Measurements from ENCODE around the gene PPP1R37. TPM values are rescaled to one million over a fixed set of nuclear protein-coding genes. Genes with fewer than 3 reads are reported as not detected.

The PPP1R37 gene
- total and polyA plus RNA-seq, 2 of the 13 experiments (the other 11 are each of a cell fraction or from before 2014, with no cell fraction given): 9.0 to 14.3 TPM

DNA sequence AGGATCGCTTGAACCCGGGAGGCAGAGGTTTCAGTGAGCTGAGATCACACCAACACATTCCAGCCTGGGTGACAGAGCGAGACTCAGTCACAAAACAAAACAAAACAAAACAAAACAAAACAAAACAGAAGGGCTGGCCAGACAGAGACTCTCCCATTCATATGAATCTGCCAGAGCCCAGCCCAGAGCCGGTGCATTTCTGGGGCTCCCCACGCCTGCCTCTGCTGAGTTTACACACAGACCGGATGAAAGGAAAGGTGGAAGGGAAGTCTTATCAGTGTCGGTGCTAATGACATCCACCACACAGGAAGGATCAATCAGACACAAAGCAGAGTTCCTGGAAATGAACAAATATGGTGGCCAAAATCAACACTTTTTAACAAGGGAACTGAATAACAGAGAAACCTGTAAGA lies 78.2 kb downstream of the PPP1R37 start (continued):
- TF ChIP-seq, protein P1, sequence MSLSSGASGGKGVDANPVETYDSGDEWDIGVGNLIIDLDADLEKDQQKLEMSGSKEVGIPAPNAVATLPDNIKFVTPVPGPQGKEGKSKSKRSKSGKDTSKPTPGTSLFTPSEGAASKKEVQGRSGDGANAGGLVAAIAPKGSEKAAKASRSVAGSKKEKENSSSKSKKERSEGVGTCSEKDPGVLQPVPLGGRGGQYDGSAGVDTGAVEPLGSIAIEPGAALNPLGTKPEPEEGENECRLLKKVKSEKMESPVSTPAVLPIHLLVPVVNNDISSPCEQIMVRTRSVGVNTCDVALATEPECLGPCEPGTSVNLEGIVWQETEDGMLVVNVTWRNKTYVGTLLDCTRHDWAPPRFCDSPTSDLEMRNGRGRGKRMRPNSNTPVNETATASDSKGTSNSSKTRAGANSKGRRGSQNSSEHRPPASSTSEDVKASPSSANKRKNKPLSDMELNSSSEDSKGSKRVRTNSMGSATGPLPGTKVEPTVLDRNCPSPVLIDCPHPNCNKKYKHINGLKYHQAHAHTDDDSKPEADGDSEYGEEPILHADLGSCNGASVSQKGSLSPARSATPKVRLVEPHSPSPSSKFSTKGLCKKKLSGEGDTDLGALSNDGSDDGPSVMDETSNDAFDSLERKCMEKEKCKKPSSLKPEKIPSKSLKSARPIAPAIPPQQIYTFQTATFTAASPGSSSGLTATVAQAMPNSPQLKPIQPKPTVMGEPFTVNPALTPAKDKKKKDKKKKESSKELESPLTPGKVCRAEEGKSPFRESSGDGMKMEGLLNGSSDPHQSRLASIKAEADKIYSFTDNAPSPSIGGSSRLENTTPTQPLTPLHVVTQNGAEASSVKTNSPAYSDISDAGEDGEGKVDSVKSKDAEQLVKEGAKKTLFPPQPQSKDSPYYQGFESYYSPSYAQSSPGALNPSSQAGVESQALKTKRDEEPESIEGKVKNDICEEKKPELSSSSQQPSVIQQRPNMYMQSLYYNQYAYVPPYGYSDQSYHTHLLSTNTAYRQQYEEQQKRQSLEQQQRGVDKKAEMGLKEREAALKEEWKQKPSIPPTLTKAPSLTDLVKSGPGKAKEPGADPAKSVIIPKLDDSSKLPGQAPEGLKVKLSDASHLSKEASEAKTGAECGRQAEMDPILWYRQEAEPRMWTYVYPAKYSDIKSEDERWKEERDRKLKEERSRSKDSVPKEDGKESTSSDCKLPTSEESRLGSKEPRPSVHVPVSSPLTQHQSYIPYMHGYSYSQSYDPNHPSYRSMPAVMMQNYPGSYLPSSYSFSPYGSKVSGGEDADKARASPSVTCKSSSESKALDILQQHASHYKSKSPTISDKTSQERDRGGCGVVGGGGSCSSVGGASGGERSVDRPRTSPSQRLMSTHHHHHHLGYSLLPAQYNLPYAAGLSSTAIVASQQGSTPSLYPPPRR (CRISPR knock-in tag; IDR thresholded peaks at IDR 0.05; ENCODE audit: borderline replicate concordance): peak; percentile 64; the same call in 1 of the 2 replicates
- TF ChIP-seq POGZ (CRISPR knock-in tag; IDR thresholded peaks at IDR 0.05) (no peak), ZNF451 (CRISPR knock-in tag; IDR thresholded peaks at IDR 0.05) (no peak), TCF7 (IDR thresholded peaks at IDR 0.05; ENCODE audit: low read depth) (peak; percentile 85), GABPB1 (CRISPR knock-in tag; IDR thresholded peaks at IDR 0.05) (no peak), ZNF556 (CRISPR knock-in tag; IDR thresholded peaks at IDR 0.05; ENCODE audit: borderline replicate concordance) (no peak), ZNF292 (CRISPR knock-in tag; IDR thresholded peaks at IDR 0.05; ENCODE audit: borderline replicate concordance, low read depth) (no peak), GATAD2A (CRISPR knock-in tag; IDR thresholded peaks at IDR 0.05) (peak; percentile 26; the same call in 1 of the 2 replicates), SNAI1 (CRISPR knock-in tag; IDR thresholded peaks at IDR 0.05; ENCODE audit: borderline replicate concordance) (no peak), U2AF1 (optimal IDR thresholded peaks at IDR 0.05; ENCODE audit: low read depth, low read length) (no peak), ZNF367 (CRISPR knock-in tag; IDR thresholded peaks at IDR 0.05; ENCODE audit: borderline replicate concordance) (no peak)
- TF ChIP-seq, protein P2, sequence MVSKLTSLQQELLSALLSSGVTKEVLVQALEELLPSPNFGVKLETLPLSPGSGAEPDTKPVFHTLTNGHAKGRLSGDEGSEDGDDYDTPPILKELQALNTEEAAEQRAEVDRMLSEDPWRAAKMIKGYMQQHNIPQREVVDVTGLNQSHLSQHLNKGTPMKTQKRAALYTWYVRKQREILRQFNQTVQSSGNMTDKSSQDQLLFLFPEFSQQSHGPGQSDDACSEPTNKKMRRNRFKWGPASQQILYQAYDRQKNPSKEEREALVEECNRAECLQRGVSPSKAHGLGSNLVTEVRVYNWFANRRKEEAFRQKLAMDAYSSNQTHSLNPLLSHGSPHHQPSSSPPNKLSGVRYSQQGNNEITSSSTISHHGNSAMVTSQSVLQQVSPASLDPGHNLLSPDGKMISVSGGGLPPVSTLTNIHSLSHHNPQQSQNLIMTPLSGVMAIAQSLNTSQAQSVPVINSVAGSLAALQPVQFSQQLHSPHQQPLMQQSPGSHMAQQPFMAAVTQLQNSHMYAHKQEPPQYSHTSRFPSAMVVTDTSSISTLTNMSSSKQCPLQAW (CRISPR knock-in tag; IDR thresholded peaks at IDR 0.05): no peak
- TF ChIP-seq, protein P3, sequence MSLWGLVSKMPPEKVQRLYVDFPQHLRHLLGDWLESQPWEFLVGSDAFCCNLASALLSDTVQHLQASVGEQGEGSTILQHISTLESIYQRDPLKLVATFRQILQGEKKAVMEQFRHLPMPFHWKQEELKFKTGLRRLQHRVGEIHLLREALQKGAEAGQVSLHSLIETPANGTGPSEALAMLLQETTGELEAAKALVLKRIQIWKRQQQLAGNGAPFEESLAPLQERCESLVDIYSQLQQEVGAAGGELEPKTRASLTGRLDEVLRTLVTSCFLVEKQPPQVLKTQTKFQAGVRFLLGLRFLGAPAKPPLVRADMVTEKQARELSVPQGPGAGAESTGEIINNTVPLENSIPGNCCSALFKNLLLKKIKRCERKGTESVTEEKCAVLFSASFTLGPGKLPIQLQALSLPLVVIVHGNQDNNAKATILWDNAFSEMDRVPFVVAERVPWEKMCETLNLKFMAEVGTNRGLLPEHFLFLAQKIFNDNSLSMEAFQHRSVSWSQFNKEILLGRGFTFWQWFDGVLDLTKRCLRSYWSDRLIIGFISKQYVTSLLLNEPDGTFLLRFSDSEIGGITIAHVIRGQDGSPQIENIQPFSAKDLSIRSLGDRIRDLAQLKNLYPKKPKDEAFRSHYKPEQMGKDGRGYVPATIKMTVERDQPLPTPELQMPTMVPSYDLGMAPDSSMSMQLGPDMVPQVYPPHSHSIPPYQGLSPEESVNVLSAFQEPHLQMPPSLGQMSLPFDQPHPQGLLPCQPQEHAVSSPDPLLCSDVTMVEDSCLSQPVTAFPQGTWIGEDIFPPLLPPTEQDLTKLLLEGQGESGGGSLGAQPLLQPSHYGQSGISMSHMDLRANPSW (CRISPR knock-in tag; IDR thresholded peaks at IDR 0.05; ENCODE audit: borderline replicate concordance): no peak
- TF ChIP-seq, protein P4, sequence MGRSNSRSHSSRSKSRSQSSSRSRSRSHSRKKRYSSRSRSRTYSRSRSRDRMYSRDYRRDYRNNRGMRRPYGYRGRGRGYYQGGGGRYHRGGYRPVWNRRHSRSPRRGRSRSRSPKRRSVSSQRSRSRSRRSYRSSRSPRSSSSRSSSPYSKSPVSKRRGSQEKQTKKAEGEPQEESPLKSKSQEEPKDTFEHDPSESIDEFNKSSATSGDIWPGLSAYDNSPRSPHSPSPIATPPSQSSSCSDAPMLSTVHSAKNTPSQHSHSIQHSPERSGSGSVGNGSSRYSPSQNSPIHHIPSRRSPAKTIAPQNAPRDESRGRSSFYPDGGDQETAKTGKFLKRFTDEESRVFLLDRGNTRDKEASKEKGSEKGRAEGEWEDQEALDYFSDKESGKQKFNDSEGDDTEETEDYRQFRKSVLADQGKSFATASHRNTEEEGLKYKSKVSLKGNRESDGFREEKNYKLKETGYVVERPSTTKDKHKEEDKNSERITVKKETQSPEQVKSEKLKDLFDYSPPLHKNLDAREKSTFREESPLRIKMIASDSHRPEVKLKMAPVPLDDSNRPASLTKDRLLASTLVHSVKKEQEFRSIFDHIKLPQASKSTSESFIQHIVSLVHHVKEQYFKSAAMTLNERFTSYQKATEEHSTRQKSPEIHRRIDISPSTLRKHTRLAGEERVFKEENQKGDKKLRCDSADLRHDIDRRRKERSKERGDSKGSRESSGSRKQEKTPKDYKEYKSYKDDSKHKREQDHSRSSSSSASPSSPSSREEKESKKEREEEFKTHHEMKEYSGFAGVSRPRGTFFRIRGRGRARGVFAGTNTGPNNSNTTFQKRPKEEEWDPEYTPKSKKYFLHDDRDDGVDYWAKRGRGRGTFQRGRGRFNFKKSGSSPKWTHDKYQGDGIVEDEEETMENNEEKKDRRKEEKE (IDR thresholded peaks at IDR 0.05): no peak
- TF ChIP-seq, protein P5, sequence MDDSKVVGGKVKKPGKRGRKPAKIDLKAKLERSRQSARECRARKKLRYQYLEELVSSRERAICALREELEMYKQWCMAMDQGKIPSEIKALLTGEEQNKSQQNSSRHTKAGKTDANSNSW (CRISPR knock-in tag; IDR thresholded peaks at IDR 0.05; ENCODE audit: borderline replicate concordance): no peak
- TF ChIP-seq, protein P6, sequence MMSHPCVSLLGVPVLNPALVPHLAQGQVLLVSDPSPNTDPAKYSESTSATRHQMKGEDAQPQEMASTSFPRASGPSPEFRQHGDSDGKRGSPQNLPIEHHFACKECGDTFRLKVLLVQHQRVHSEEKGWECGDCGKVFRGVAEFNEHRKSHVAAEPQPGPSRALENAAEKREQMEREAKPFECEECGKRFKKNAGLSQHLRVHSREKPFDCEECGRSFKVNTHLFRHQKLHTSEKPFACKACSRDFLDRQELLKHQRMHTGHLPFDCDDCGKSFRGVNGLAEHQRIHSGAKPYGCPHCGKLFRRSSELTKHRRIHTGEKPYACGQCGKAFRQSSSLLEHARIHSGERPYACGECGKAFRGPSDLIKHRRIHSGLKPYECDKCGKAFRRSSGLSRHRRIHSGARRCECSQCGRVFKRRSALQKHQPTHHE (CRISPR knock-in tag; IDR thresholded peaks at IDR 0.05; ENCODE audit: borderline replicate concordance): no peak

All from HepG2 (cell line).